ENCODE data around the gene ZBTB20.
A peak's percentile ranks its signal among the peaks of the same experiment; 100 is the strongest.
"Not testable (repeated sequence)": the region's sequence is repeated elsewhere in the genome, so short reads cannot be mapped to it uniquely, and the experiment has no call there.

ZBTB20 gene

GRCh38 chr3:114709102-114709501, 438.0 kb downstream of the ZBTB20 start:
- DNase-seq = no peak

GRCh38 chr3:114707252-114707860, 439.7 kb downstream of the ZBTB20 start:
- no peak for DNase-seq

GRCh38 chr3:114706591-114707232, 440.4 kb downstream of the ZBTB20 start:
- DNase-seq = no peak

- DNase-seq = no peak
These were observed 446.4 kb downstream of the ZBTB20 start for GRCh38 chr3:114700637-114701234.

GRCh38 chr3:114698146-114699105, 448.7 kb downstream of the ZBTB20 start:
- DNase-seq = no peak

- no peak for DNase-seq
These were observed 449.7 kb downstream of the ZBTB20 start for GRCh38 chr3:114697401-114697800.

GRCh38 chr3:114694251-114694650, 452.8 kb downstream of the ZBTB20 start:
- no peak for DNase-seq

GRCh38 chr3:114691871-114692270, 455.2 kb downstream of the ZBTB20 start:
- DNase-seq = no peak

- no peak for DNase-seq
These were observed 456.2 kb downstream of the ZBTB20 start for GRCh38 chr3:114690911-114691310.

- DNase-seq = no peak
These were observed 459.9 kb downstream of the ZBTB20 start for GRCh38 chr3:114687151-114687550.

- no peak for DNase-seq
These were observed 460.5 kb downstream of the ZBTB20 start for GRCh38 chr3:114686621-114687020.

GRCh38 chr3:114685161-114685560, 461.9 kb downstream of the ZBTB20 start:
- DNase-seq = no peak

- DNase-seq = no peak
These were observed 466.8 kb downstream of the ZBTB20 start for GRCh38 chr3:114680299-114680698.

GRCh38 chr3:114679773-114680172, 467.3 kb downstream of the ZBTB20 start:
- not testable (repeated sequence) for DNase-seq

GRCh38 chr3:114675104-114675503, 472.0 kb downstream of the ZBTB20 start:
- DNase-seq = no peak

- no peak for DNase-seq
These were observed 473.1 kb downstream of the ZBTB20 start for GRCh38 chr3:114674036-114674435.

- no peak for DNase-seq
These were observed 473.6 kb downstream of the ZBTB20 start for GRCh38 chr3:114673481-114673880.

- no peak for DNase-seq
These were observed 474.2 kb downstream of the ZBTB20 start for GRCh38 chr3:114672692-114673447.

GRCh38 chr3:114671741-114672510, 475.2 kb downstream of the ZBTB20 start:
- DNase-seq = no peak

- no peak for DNase-seq
These were observed 477.5 kb downstream of the ZBTB20 start for GRCh38 chr3:114669614-114670013.

- DNase-seq = peak in 2 of 3 experiments; percentile 17 to 50
These were observed 479.0 kb downstream of the ZBTB20 start for GRCh38 chr3:114668099-114668498.

GRCh38 chr3:114666623-114667022, 480.5 kb downstream of the ZBTB20 start:
- no peak for DNase-seq
